Measurements from ENCODE around the gene SDHB.

GRCh38 chr1:17021896-17022295 is 31.9 kb downstream of the SDHB start:
- TF ChIP-seq, protein P1, sequence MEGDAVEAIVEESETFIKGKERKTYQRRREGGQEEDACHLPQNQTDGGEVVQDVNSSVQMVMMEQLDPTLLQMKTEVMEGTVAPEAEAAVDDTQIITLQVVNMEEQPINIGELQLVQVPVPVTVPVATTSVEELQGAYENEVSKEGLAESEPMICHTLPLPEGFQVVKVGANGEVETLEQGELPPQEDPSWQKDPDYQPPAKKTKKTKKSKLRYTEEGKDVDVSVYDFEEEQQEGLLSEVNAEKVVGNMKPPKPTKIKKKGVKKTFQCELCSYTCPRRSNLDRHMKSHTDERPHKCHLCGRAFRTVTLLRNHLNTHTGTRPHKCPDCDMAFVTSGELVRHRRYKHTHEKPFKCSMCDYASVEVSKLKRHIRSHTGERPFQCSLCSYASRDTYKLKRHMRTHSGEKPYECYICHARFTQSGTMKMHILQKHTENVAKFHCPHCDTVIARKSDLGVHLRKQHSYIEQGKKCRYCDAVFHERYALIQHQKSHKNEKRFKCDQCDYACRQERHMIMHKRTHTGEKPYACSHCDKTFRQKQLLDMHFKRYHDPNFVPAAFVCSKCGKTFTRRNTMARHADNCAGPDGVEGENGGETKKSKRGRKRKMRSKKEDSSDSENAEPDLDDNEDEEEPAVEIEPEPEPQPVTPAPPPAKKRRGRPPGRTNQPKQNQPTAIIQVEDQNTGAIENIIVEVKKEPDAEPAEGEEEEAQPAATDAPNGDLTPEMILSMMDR (IDR thresholded peaks at IDR 0.05 in 8 of 11, conservative IDR thresholded peaks at IDR 0.05 in 3 of 11): no peak
- TF ChIP-seq POLR2A (IDR thresholded peaks at IDR 0.05): no peak

Data from spleen (tissue), 7 donors.